DMS114 treated with DMSO at 0.1 percent for 48 hours (cell line): Measurements from ENCODE around the gene LACRT.
"Not testable (repeated sequence)": the region's sequence is repeated elsewhere in the genome, so short reads cannot be mapped to it uniquely, and the experiment has no call there.

ENCODE experiments used
- DNase-seq: peaks from one replicate; lab custom pipeline; 2025; ENCODE audit not compliant: unreplicated experiment; lab: John Stamatoyannopoulos, UW

LACRT gene, protein sequence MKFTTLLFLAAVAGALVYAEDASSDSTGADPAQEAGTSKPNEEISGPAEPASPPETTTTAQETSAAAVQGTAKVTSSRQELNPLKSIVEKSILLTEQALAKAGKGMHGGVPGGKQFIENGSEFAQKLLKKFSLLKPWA

GRCh38 chr12:54634795-54635194, at the start of gene LACRT:
LACRT (minus strand) TSS chr12:54634895; CDS start chr12:54634841, 54 bp downstream.
- no peak for DNase-seq

- no peak for DNase-seq
Observed at GRCh38 chr12:54683398-54683797, 48.7 kb upstream of the LACRT start.

DNA sequence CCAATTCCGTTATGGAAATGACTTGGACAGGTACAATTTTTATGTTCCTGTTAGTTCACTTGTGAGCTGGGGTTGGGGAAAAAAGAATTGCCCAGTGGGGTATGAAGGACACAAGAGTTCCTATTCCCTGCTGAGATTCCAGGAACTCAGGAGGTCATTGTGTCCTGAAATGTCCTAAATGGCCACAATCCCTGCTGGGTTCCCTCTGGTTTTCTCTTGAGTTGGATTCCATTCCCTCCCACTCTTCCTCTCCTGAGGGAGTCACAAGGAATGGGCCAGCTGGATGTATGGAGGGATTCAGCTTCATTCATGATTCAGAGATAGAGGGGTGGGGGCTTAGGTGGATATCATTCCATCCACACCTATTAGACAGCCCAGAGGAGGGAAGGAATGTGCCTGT, 48.0 kb upstream of the LACRT start:
- DNase-seq = no peak

- no peak for DNase-seq
Observed at GRCh38 chr12:54680374-54680773, 45.7 kb upstream of the LACRT start.

- no peak for DNase-seq
Observed at GRCh38 chr12:54678131-54678530, 43.4 kb upstream of the LACRT start.

DNA sequence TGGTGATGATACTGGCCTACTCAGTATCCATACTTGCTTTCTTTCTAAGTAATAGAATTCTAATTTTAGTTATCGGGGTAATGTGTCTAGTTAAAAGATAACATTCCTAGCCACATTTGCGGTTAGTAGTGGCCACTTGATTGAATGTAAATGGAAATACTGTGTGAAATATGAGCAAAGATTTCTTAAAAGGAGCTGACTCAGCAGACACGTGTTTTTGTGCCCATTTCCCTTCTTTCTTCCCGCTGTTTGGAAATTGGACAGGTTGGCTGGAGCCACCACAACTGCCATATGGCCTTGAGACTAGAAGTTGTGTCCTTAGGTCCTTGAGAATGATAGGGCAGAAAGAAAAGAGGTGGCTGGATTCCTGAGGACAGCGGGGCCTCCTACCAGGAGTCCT, 33.2 kb upstream of the LACRT start:
- DNase-seq = no peak

DNA sequence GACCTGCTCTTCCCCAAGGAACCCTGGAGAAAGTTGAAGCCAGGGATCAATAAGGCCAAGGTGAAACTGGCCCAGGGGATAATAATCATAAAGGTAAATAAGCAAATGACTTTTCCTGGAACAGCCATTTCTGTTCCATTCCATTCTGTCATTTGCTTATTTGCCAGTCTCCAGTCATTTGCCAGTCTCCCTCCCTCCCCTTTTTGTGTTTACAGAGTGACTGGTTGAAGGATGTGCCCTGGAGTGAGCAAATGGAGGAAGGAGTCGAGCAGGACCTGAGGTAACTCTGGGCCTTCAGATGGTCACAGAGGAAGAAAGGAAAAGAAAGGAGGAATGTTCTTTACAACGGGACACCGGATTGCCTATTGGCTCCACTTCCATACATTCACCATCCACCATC, 31.3 kb upstream of the LACRT start:
- DNase-seq = no peak

DNA sequence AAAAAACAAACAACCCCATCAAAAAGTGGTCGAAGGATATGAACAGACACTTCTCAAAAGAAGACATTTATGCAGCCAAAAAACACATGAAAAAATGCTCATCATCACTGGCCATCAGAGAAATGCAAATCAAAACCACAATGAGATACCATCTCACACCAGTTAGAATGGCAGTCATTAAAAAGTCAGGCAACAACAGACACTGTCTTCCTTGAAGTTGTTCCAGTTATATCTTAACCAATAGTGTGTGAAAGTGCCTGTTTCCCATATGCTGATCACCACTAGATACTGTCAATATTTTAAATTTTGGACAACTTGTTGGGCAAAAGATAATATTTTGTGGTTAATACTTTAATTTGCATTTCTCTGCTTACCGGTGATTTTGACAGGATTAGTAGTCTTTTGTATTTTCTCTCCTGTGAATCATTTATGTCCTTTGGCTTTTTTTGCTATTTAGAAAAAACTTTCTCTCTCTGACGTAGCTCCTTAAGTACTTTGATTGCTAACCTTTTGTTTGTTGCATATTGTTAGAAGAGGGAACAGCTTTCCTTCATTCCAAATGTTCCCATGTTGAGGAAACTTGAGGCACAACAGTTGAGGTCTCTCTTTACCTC, 30.4 kb upstream of the LACRT start:
- not testable (repeated sequence) for DNase-seq

DNA sequence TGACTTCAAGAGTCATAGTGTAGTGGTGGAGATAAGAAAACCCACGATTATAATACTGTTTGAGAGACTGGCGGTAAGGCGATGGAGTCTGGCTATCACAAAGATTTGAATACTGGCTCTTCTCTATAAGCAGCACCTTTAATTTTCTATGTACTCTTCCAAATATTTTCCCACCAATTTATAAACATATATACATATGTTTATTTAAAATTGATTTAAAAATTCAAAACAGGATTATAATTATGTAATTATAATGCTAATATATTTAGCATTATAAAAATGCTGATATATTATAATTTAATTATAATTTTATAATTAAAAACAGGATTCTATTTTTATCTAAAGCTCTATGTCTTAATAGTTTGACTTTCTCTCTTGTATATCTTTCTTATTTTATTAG, 28.9 kb upstream of the LACRT start:
- no peak for DNase-seq

DNA sequence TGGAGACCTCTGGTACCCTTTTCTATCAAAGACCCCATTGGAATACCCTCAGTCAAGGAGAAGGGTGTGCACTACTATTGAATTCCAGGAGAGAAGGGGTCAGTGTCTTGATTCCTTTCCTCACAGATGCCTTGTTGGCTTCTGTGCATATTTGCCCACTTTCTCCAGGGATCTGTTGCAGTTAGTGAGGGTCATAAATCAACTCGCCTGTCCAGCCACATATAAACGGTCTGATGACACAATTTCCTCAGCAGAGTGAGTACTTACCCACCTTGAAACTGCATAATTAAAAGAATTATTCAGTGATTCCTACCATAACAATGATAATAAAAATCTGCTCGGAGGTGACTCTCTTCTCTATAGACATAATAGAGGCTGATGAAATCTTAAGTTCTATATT, 27.3 kb upstream of the LACRT start:
- DNase-seq = no peak

- DNase-seq = no peak
Observed at GRCh38 chr12:54661048-54661447, 26.4 kb upstream of the LACRT start.

DNA sequence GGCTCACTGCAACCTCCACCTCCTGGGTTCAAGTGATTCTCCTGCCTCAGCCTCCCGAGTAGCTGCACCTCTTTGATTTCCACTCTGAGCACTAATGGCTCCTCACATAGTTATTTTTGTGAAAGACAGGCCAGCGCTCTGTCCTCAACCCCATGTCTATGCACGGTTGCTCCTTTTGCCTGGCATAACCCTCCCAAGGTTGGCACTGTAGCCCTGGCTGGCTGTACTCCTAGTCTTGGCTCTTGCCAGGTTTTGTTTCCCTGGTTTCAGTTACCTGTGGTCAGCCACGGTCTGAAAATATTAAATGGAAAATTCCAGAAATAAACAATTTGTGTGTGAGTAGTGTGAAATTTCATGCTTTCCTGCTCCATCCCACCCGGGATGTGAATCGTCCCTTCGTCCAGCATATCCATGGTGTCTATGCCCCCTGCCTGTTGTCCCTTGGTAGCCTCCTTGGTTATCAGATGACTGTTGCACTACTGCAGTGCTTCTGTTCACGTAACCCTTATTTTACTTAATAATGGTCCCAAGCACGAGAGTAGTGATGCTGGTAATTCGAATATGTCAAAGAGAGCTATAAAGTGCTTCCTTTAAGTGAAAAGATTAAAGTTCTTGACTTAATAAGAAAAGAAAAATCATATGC, 25.7 kb upstream of the LACRT start:
- no peak for DNase-seq

GRCh38 chr12:54658306-54659264, 23.9 kb upstream of the LACRT start:
- no peak for DNase-seq

GRCh38 chr12:54657105-54657607, 22.5 kb upstream of the LACRT start:
- no peak for DNase-seq

- no peak for DNase-seq
Observed at GRCh38 chr12:54654926-54655325, 20.2 kb upstream of the LACRT start.

DNA sequence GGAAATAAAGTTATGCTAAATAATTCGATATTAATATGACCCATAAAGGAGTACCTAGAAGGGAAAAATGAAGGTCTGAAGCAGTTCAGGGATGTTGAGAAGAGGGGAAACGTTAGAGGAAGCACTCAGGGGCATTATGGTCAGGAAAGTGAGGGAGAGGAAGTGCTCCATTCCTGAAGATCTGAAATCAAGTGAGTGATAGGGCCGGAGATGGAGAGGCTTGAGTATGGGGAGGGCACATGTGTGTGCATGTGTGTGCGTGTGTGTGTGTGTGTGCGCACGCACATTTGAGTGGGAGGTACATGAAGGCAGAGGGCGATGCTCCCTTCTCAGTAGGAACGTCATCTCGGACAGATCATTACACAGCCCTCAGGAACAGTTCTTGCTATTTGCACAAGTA, 18.3 kb upstream of the LACRT start:
- DNase-seq = no peak

DNA sequence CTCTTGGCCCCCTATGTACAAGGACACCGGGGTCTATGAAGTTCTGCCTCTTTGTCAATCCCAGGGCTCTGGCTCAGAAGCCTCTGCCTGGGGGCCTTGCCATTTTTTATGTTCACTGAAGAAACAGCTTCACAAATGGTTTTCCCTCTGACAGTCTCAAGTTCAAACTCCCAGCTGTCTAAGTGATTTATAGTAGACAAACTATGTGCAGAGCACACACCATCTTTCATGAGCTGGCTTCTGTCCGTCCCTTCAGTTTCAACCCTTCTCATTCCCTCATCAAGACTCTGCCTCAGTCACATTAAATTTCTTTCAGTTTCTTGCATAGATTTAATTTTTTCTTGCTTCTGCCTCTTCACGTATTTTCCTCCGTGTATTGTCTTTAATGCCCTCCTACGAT, 16.2 kb upstream of the LACRT start:
- DNase-seq = no peak

- no peak for DNase-seq
Observed at GRCh38 chr12:54650409-54650808, 15.7 kb upstream of the LACRT start.

GRCh38 chr12:54649825-54650224, 15.1 kb upstream of the LACRT start:
- no peak for DNase-seq

DNA sequence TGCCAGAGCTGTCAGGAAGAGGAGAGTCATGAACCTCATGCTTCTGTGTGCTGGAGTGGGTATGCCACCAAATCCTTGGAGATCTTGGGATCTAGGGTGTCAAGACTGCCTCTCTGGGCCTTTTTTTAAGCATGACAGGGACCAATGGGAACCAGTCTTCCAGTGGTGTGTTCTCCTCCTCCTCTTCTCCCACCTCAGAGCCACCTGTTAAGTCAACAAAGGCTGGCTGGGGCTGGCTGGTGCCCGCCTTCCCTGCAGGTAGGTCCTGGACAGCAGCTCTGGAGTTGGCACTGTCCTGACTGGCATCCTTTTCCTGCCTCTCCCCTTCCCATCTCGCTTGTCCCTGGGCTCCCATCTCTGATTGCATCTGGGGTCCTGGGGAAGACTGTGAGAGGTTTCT, 13.6 kb upstream of the LACRT start, which contains the start of gene DCD:
Gene DCD, minus strand, starts transcription at position 101 of the 400 bp plus-strand sequence. Its CDS starts 62 bp downstream, at position 39.
- no peak for DNase-seq

DNA sequence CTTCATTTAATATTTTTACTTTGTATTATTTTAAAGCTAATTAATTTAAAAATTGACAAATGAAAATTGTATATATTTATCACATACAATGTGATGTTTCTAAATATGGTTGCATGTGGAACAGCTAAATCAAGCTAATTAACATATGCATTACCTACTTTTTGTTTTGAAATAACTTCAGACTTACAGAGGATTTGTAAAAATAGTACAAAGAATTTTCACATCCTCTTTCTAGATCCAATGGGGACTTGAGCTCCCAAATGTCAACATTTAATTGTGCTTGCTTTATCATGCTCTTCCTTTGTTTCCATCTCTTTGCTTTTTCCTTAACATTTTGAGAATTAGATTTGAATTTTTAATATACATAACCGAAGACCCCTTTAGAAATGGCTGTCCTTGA, 6.9 kb upstream of the LACRT start:
- DNase-seq = no peak
